HEK293 (cell line): Measurements from ENCODE around the gene NELFE.

Source experiments
- CTCF ChIA-PET: fragments of 350-600 bp; formaldehyde crosslinking; extraction: SDS; loops from one replicate; lab custom pipeline; 2021; ENCODE audit warnings: antibody characterized with exemption; lab: Yijun Ruan, JAX
- POLR2A ChIA-PET: fragments of 300-600 bp; formaldehyde crosslinking; extraction: SDS; loops from one replicate; lab custom pipeline; 2020; ENCODE audit warnings: antibody characterized with exemption, inconsistent platforms; lab: Yijun Ruan, JAX
- H3K27ac ChIP-seq: fragments of 200-500 bp; sonication (Bioruptor generic); 2 replicates; pipeline ENCODE4 v1.5.1; 2014; ENCODE audit warnings: low read depth, low read length, control low read depth, inconsistent platforms; ENCODE audit errors: extremely low read depth
- H3K36me3 ChIP-seq, 2 experiments: fragments of 200-500 bp in 1 of 2; sonication (Bioruptor generic) in 1 of 2; 1 replicate in 1 of 2; 2 replicates in 1 of 2; pipeline ENCODE4 v1.5.1; 2014 to 2017; ENCODE audit warnings: inconsistent platforms in 2 of 2, low read length in 2 of 2; ENCODE audit not compliant: control insufficient read depth in 2 of 2, insufficient read depth in 1 of 2
- H3K4me1 ChIP-seq: fragments of 200-500 bp; sonication (Bioruptor generic); 2 replicates; pipeline ENCODE4 v1.5.1; 2014; ENCODE audit warnings: mild to moderate bottlenecking, low read length, inconsistent platforms; ENCODE audit not compliant: control insufficient read depth, insufficient read depth
- H3K4me3 ChIP-seq: 2 replicates; pipeline ENCODE4 v1.5.1; 2011; ENCODE audit warnings: low read depth, mild to moderate bottlenecking, control low read depth, low read length, moderate library complexity
- H3K9me3 ChIP-seq: fragments of 200-500 bp; sonication (Bioruptor generic); 2 replicates; pipeline ENCODE4 v1.5.1; 2014; ENCODE audit warnings: low read depth, low read length, inconsistent platforms; ENCODE audit not compliant: control insufficient read depth, insufficient read depth
- CTCF ChIP-seq: fragments of 450-650 bp; formaldehyde crosslinking; IDR thresholded peaks from 2 replicates; pipeline ENCODE4 v1.5.1; 2016; ENCODE audit warnings: missing biosample characterization, missing genetic modification characterization
- MYNN ChIP-seq: fragments of 450-650 bp; formaldehyde crosslinking; IDR thresholded peaks from 2 replicates; pipeline ENCODE4 v1.5.1; 2016; ENCODE audit warnings: missing biosample characterization, missing genetic modification characterization, borderline replicate concordance
- RBAK ChIP-seq: fragments of 450-650 bp; formaldehyde crosslinking; IDR thresholded peaks from 2 replicates; pipeline ENCODE4 v1.5.1; 2016; ENCODE audit warnings: missing biosample characterization, missing genetic modification characterization
- TRIM28 ChIP-seq: IDR thresholded peaks from 2 replicates; pipeline ENCODE4 v1.6.1; 2011; ENCODE audit warnings: low read length, control low read depth, borderline replicate concordance
- ZBTB1 ChIP-seq: fragments of 450-650 bp; formaldehyde crosslinking; IDR thresholded peaks from 2 replicates; pipeline ENCODE4 v1.5.1; 2016; ENCODE audit warnings: missing biosample characterization, missing genetic modification characterization
- ZBTB6 ChIP-seq: fragments of 450-650 bp; formaldehyde crosslinking; IDR thresholded peaks from 2 replicates; pipeline ENCODE4 v1.5.1; 2017; ENCODE audit warnings: missing biosample characterization, missing genetic modification characterization
- ZFHX2 ChIP-seq: fragments of 450-650 bp; formaldehyde crosslinking; conservative IDR thresholded peaks from 2 replicates; pipeline ENCODE4 v1.5.1; 2016; ENCODE audit warnings: missing biosample characterization, missing genetic modification characterization
- ZIC2 ChIP-seq: fragments of 450-650 bp; formaldehyde crosslinking; IDR thresholded peaks from 2 replicates; pipeline ENCODE4 v1.5.1; 2016; ENCODE audit warnings: missing biosample characterization, missing genetic modification characterization
- ZNF121 ChIP-seq: fragments of 450-650 bp; formaldehyde crosslinking; IDR thresholded peaks from 2 replicates; pipeline ENCODE4 v1.5.1; 2016; ENCODE audit warnings: missing biosample characterization, missing genetic modification characterization
- ZNF23 ChIP-seq: fragments of 450-650 bp; formaldehyde crosslinking; IDR thresholded peaks from 2 replicates; pipeline ENCODE4 v1.5.1; 2016; ENCODE audit warnings: missing biosample characterization, missing genetic modification characterization, borderline replicate concordance
- ZNF391 ChIP-seq: fragments of 450-650 bp; formaldehyde crosslinking; IDR thresholded peaks from 2 replicates; pipeline ENCODE4 v1.5.1; 2016; ENCODE audit warnings: low read depth, missing biosample characterization, missing genetic modification characterization, borderline replicate concordance
- ZNF398 ChIP-seq: fragments of 450-650 bp; formaldehyde crosslinking; IDR thresholded peaks from 2 replicates; pipeline ENCODE4 v1.5.1; 2017; ENCODE audit warnings: missing biosample characterization, missing genetic modification characterization
- ZNF514 ChIP-seq: fragments of 450-650 bp; formaldehyde crosslinking; IDR thresholded peaks from 2 replicates; pipeline ENCODE4 v1.5.1; 2016; ENCODE audit warnings: missing biosample characterization, missing genetic modification characterization
- ZNF521 ChIP-seq: fragments of 450-650 bp; formaldehyde crosslinking; IDR thresholded peaks from 2 replicates; pipeline ENCODE4 v1.5.1; 2017; ENCODE audit warnings: missing biosample characterization, mild to moderate bottlenecking, missing genetic modification characterization
- ZNF571 ChIP-seq: fragments of 450-650 bp; formaldehyde crosslinking; IDR thresholded peaks from 2 replicates; pipeline ENCODE4 v1.5.0; 2017; ENCODE audit warnings: missing biosample characterization, missing genetic modification characterization
- ZNF629 ChIP-seq: fragments of 450-650 bp; formaldehyde crosslinking; IDR thresholded peaks from 2 replicates; pipeline ENCODE4 v1.5.1; 2017; ENCODE audit warnings: missing biosample characterization, missing genetic modification characterization
- ZNF677 ChIP-seq: fragments of 450-650 bp; IDR thresholded peaks from 2 replicates; pipeline ENCODE4 v1.5.0; 2018; ENCODE audit warnings: missing biosample characterization, mild to moderate bottlenecking, missing genetic modification characterization, moderate library complexity
- ZNF768 ChIP-seq: fragments of 450-650 bp; formaldehyde crosslinking; IDR thresholded peaks from 2 replicates; pipeline ENCODE4 v1.5.1; 2018; ENCODE audit warnings: missing biosample characterization, mild to moderate bottlenecking, missing genetic modification characterization
- ZSCAN16 ChIP-seq: fragments of 450-650 bp; formaldehyde crosslinking; IDR thresholded peaks from 2 replicates; pipeline ENCODE4 v1.5.1; 2016; ENCODE audit warnings: missing biosample characterization, missing genetic modification characterization

Gene NELFE

GRCh38 chr6:31918069-31918720, 40.6 kb downstream of the NELFE start:
- Histone ChIP-seq H3K4me1 (no peaks in the 10 kb centered on the region), H3K36me3 (no peaks in the 10 kb centered on the region), H3K4me3 (no peak overlapping the region), H3K27ac (no peak overlapping the region), H3K9me3 (no peaks in the 10 kb centered on the region)
- ChIA-PET POLR2A (interaction anchor here (0.7 to 1.6 kb wide), 7 partner anchors 9 to 265 kb away, joined by 3 to 11 read pairs (median 4); partner anchors contain the start of gene HSPA1B), CTCF (interaction anchor here (0.5 to 1.8 kb wide), 6 partner anchors 8 to 245 kb away, joined by 3 to 6 read pairs (median 4); no protein-coding TSS in a partner anchor)
- TF ChIP-seq ZBTB1 (tag by site-specific recombination) (no peak), ZNF677 (tag by site-specific recombination) (no peak), CTCF (tag by site-specific recombination) (no peak), ZFHX2 (tag by site-specific recombination) (0 out of 2 replicates have a peak, but pooled peaks have one; percentile 14), ZNF629 (no peak), ZSCAN16 (tag by site-specific recombination) (no peak), ZIC2 (tag by site-specific recombination) (no peak), ZNF398 (tag by site-specific recombination) (no peak), ZNF571 (tag by site-specific recombination) (no peak), ZNF121 (tag by site-specific recombination) (peak; percentile 68; the same call in 1 of the 2 replicates), ZNF514 (tag by site-specific recombination) (no peak)

GRCh38 chr6:31915756-31916155, 43.0 kb downstream of the NELFE start:
- H3K4me1 ChIP-seq: peaks cover 3% of the 10 kb centered on the region; the same call in 1 of the 2 replicates
- ChIA-PET POLR2A (no interaction called here), CTCF (interaction anchor here (0.6 to 1.0 kb wide), 3 partner anchors 8 to 1233 kb away, joined by 3 to 4 read pairs (median 3); partner anchors contain the start of gene C2)
- H3K9me3 ChIP-seq: no peaks in the 10 kb centered on the region
- H3K27ac ChIP-seq: no peak overlapping the region
- TF ChIP-seq TRIM28: no peak
- TF ChIP-seq ZNF23 (tag by site-specific recombination): no peak
- no peaks in the 10 kb centered on the region for H3K36me3 ChIP-seq
- H3K4me3 ChIP-seq: no peak overlapping the region

GRCh38 chr6:31915351-31915750, 43.4 kb downstream of the NELFE start:
- Histone ChIP-seq H3K4me1 (peaks cover 3% of the 10 kb centered on the region; the same call in 1 of the 2 replicates), H3K27ac (no peak overlapping the region), H3K36me3 (no peaks in the 10 kb centered on the region), H3K4me3 (no peak overlapping the region), H3K9me3 (no peaks in the 10 kb centered on the region)
- POLR2A ChIA-PET: no interaction called here
- no peak for TF ChIP-seq ZNF514 (tag by site-specific recombination)
- no peak for TF ChIP-seq ZNF768
- TF ChIP-seq MYNN (tag by site-specific recombination): no peak
- peak; percentile 82; the same call in 1 of the 2 replicates for TF ChIP-seq TRIM28
- TF ChIP-seq ZNF521 (tag by site-specific recombination): no peak
- no peak for TF ChIP-seq ZNF629
- no peak for TF ChIP-seq ZBTB6 (tag by site-specific recombination)
- peak; percentile 92 for TF ChIP-seq RBAK (tag by site-specific recombination)
- TF ChIP-seq ZNF391: no peak
- CTCF ChIA-PET: interaction anchor here (0.7 to 1.0 kb wide), 3 partner anchors 9 to 37 kb away, joined by 3 read pairs; partner anchors contain the start of gene C2
